ENCODE results near the gene USP40.

- TF ChIP-seq CTCF (IDR thresholded peaks at IDR 0.05; ENCODE audit: borderline replicate concordance, extremely low read depth, low read length, poor library complexity, severe bottlenecking), result no peak
- TF ChIP-seq EZH2 (IDR thresholded peaks at IDR 0.05; ENCODE audit: borderline replicate concordance, low read depth, low read length, severe bottlenecking), result no peak
Observed at GRCh38 chr2:233603520-233603919, 36.9 kb upstream of the USP40 start.
